H4 (cell line): Measurements from ENCODE around the gene PPP1R2. TPM values are rescaled to one million over a fixed set of nuclear protein-coding genes. Genes with fewer than 3 reads are reported as not detected.
"Not testable (repeated sequence)": the region's sequence is repeated elsewhere in the genome, so short reads cannot be mapped to it uniquely, and the experiment has no call there.

Experiments used
- DNase-seq: peaks from one replicate; pipeline ENCODE4 v3.0.0-alpha.2; 2015; ENCODE audit warnings: low spot score
- total RNA-seq: library from RNA; depleted of rRNA; stranded (reverse); fragments of >200 nt; shearing (Covaris generic); gene quantifications from 2 replicates; pipeline ENCODE4 v1.2.3, GENCODE V29; 2014; rRNA removed

The PPP1R2 gene
- total RNA-seq, result 41.1 and 51.2 TPM in 2 replicates

GRCh38 chr3:195542698-195543499, at the start of gene PPP1R2:
PPP1R2 (minus strand) TSS chr3:195543325; CDS start chr3:195543025, 300 bp downstream.
- DNase-seq, result peak; percentile 86

GRCh38 chr3:195591852-195592251, 48.7 kb upstream of the PPP1R2 start:
- DNase-seq, result no peak

GRCh38 chr3:195591220-195591619, 48.1 kb upstream of the PPP1R2 start:
- no peak for DNase-seq

- not testable (repeated sequence) for DNase-seq
These were observed 47.3 kb upstream of the PPP1R2 start for GRCh38 chr3:195590381-195590780.

GRCh38 chr3:195589796-195590195, 46.7 kb upstream of the PPP1R2 start:
- not testable (repeated sequence) for DNase-seq

GRCh38 chr3:195587824-195588223, 44.7 kb upstream of the PPP1R2 start:
- DNase-seq, result no peak

GRCh38 chr3:195587406-195587805, 44.3 kb upstream of the PPP1R2 start:
- DNase-seq, result no peak

- DNase-seq, result no peak
These were observed 41.4 kb upstream of the PPP1R2 start for GRCh38 chr3:195584543-195584870.

GRCh38 chr3:195583831-195584542, 40.9 kb upstream of the PPP1R2 start, which contains the start of gene APOD:
APOD (minus strand) TSS chr3:195583940; CDS start chr3:195579461, 4,479 bp downstream.
- peak; percentile 33 for DNase-seq

GRCh38 chr3:195582947-195583346, 39.8 kb upstream of the PPP1R2 start:
- DNase-seq, result no peak

- no peak for DNase-seq
These were observed 37.8 kb upstream of the PPP1R2 start for GRCh38 chr3:195580744-195581443.

- DNase-seq, result no peak
These were observed 36.2 kb upstream of the PPP1R2 start for GRCh38 chr3:195579281-195579680.

GRCh38 chr3:195578565-195578964, 35.4 kb upstream of the PPP1R2 start:
- DNase-seq, result no peak

- no peak for DNase-seq
These were observed 34.6 kb upstream of the PPP1R2 start for GRCh38 chr3:195577645-195578177.

- DNase-seq, result no peak
These were observed 31.6 kb upstream of the PPP1R2 start for GRCh38 chr3:195574497-195575304.

GRCh38 chr3:195573611-195574496, 30.7 kb upstream of the PPP1R2 start:
- no peak for DNase-seq

- DNase-seq, result no peak
These were observed 28.2 kb upstream of the PPP1R2 start for GRCh38 chr3:195571361-195571760.

- no peak for DNase-seq
These were observed 27.8 kb upstream of the PPP1R2 start for GRCh38 chr3:195570912-195571311.

GRCh38 chr3:195570344-195570743, 27.2 kb upstream of the PPP1R2 start:
- no peak for DNase-seq

- no peak for DNase-seq
These were observed 25.5 kb upstream of the PPP1R2 start for GRCh38 chr3:195568630-195569029.
